Ascending aorta (tissue), 2 donors: ENCODE results near the gene ZNF536. TPM values are rescaled to one million over a fixed set of nuclear protein-coding genes. Genes with fewer than 3 reads are reported as not detected.

Experiments used
- DNase-seq, 2 donors: peaks; one replicate each; pipeline ENCODE4 v3.0.0-alpha.2; 2019; ENCODE audit warnings: low spot score in 2 of 2
- H3K27ac ChIP-seq, 2 donors: fragments of 200-600 bp; sonication (generic); one replicate each; pipeline ENCODE4 v1.5.1; 2016 to 2017; ENCODE audit warnings: mild to moderate bottlenecking in 1 of 2
- H3K27me3 ChIP-seq: fragments of 200-600 bp; sonication (generic); one replicate; pipeline ENCODE4 v1.5.1; 2017
- H3K36me3 ChIP-seq, 2 donors: fragments of 200-600 bp; sonication (generic); one replicate each; pipeline ENCODE4 v1.5.1; 2016
- H3K4me1 ChIP-seq, 2 donors: fragments of 200-600 bp; sonication (generic); one replicate each; pipeline ENCODE4 v1.5.1; 2016 to 2017; ENCODE audit warnings: mild to moderate bottlenecking in 1 of 2
- H3K4me3 ChIP-seq, 2 donors: fragments of 200-600 bp; sonication (generic); one replicate each; pipeline ENCODE4 v1.5.1; 2016 to 2017; ENCODE audit warnings: mild to moderate bottlenecking in 1 of 2
- H3K9me3 ChIP-seq, 2 donors: fragments of 200-600 bp; sonication (generic); one replicate each; pipeline ENCODE4 v1.5.1; 2016
- CTCF ChIP-seq, 3 experiments: fragments of 200-600 bp in 2 of 3; fragments of 450-650 bp in 1 of 3; sonication (generic) in 2 of 3; IDR thresholded peaks; one replicate each; pipeline ENCODE4 v1.5.1; 2016 to 2019; ENCODE audit warnings: antibody characterized with exemption in 3 of 3, mild to moderate bottlenecking in 1 of 3, moderate library complexity in 1 of 3
- intact Hi-C: fragments of 100-400 bp; cut with DNase I; formaldehyde crosslinking; loops from one replicate; pipeline ENCODE4 v1.15.1; 2023
- total RNA-seq: library from RNA; depleted of rRNA; stranded (reverse); fragments of >200 nt; gene quantifications from one replicate; pipeline ENCODE4 v1.1.0, GENCODE V29; 2016

Gene ZNF536
- total RNA-seq = not detected

- H3K4me3 ChIP-seq = no peak within 1 kb of the TSS
- no peak for TF ChIP-seq CTCF (IDR thresholded peaks at IDR 0.05)
- no peaks in the 10 kb centered on the region for H3K4me1 ChIP-seq
- no peak within 1 kb of the TSS for H3K27ac ChIP-seq
- intact Hi-C loops = no loop called here
- DNase-seq = no peak
- H3K9me3 ChIP-seq = no peaks in the 10 kb centered on the region
- peaks cover 8% of the 10 kb centered on the region for H3K27me3 ChIP-seq
- H3K36me3 ChIP-seq = no peaks in the 10 kb centered on the region
Measured at GRCh38 chr19:30371960-30372824, at the start of gene ZNF536. Gene ZNF536, plus strand, starts transcription at chr19:30372384. Its CDS starts 71,179 bp downstream, at chr19:30443563.

GRCh38 chr19:30322641-30323320, 49.4 kb upstream of the ZNF536 start:
- Histone ChIP-seq H3K9me3 (no peaks in the 10 kb centered on the region), H3K27me3 (no peaks in the 10 kb centered on the region), H3K27ac (no peak overlapping the region), H3K4me1 (no peaks in the 10 kb centered on the region), H3K36me3 (no peaks in the 10 kb centered on the region), H3K4me3 (no peak overlapping the region)
- no peak for TF ChIP-seq CTCF (IDR thresholded peaks at IDR 0.05)
- intact Hi-C loops = no loop called here
- DNase-seq = no peak

GRCh38 chr19:30323904-30324303, 48.3 kb upstream of the ZNF536 start:
- H3K4me3 ChIP-seq = no peak overlapping the region
- H3K4me1 ChIP-seq = no peaks in the 10 kb centered on the region
- no peak for TF ChIP-seq CTCF (IDR thresholded peaks at IDR 0.05)
- no peaks in the 10 kb centered on the region for H3K27me3 ChIP-seq
- DNase-seq = no peak
- H3K27ac ChIP-seq = no peak overlapping the region
- no peaks in the 10 kb centered on the region for H3K36me3 ChIP-seq
- no peaks in the 10 kb centered on the region for H3K9me3 ChIP-seq
- intact Hi-C loops = no loop called here

GRCh38 chr19:30324982-30325381, 47.2 kb upstream of the ZNF536 start:
- intact Hi-C loops = no loop called here
- no peak for TF ChIP-seq CTCF (IDR thresholded peaks at IDR 0.05)
- Histone ChIP-seq H3K36me3 (no peaks in the 10 kb centered on the region), H3K4me3 (no peak overlapping the region), H3K27ac (no peak overlapping the region), H3K27me3 (no peaks in the 10 kb centered on the region), H3K9me3 (no peaks in the 10 kb centered on the region), H3K4me1 (no peaks in the 10 kb centered on the region)
- peak in 1 of 2 donors; percentile 53 for DNase-seq

- intact Hi-C loops = no loop called here
Measured at GRCh38 chr19:30325676-30326392, 46.4 kb upstream of the ZNF536 start.

More at GRCh38 chr19:30325676-30326392, 46.4 kb upstream of the ZNF536 start:
- no peak for TF ChIP-seq CTCF (IDR thresholded peaks at IDR 0.05)
- Histone ChIP-seq H3K36me3 (no peaks in the 10 kb centered on the region), H3K9me3 (no peaks in the 10 kb centered on the region), H3K4me3 (no peak overlapping the region), H3K27ac (no peak overlapping the region), H3K27me3 (no peaks in the 10 kb centered on the region), H3K4me1 (no peaks in the 10 kb centered on the region)
- no peak for DNase-seq
